Activated CD8-positive, alpha-beta memory T cell treated with anti-CD3 and anti-CD28 coated beads, Interleukin-2, amount 10 ng/mL, durations not matched to agents 7 days and 5 days (primary cell): ENCODE results near the gene PTPRT. TPM values are rescaled to one million over a fixed set of nuclear protein-coding genes. Genes with fewer than 3 reads are reported as not detected.

ENCODE experiments used
- ATAC-seq: fragments of 150-1000 bp; cut with Tn5 transposase; one replicate; pipeline ENCODE4 v1.10.0; 2021; ENCODE audit warnings: moderate library complexity
- CTCF ChIA-PET: fragments of 350-600 bp; sonication (Branson Sonifier 250); formaldehyde crosslinking; loops from one replicate; lab custom pipeline; 2021; ENCODE audit warnings: antibody characterized with exemption; lab: Charles Lee
- DNase-seq: peaks from one replicate; pipeline ENCODE4 v3.0.0-alpha.2; 2020
- H3K27ac Mint-ChIP-seq: one replicate; pipeline ENCODE4 v1.8.0; 2021; ENCODE audit warnings: mild to moderate bottlenecking, mixed read lengths
- H3K27me3 Mint-ChIP-seq: one replicate; pipeline ENCODE4 v1.8.0; 2021; ENCODE audit warnings: mixed read lengths
- H3K36me3 Mint-ChIP-seq: one replicate; pipeline ENCODE4 v1.8.0; 2021; ENCODE audit warnings: mild to moderate bottlenecking, mixed read lengths
- H3K4me1 Mint-ChIP-seq: one replicate; pipeline ENCODE4 v1.8.0; 2021; ENCODE audit warnings: mixed read lengths
- H3K4me3 Mint-ChIP-seq: one replicate; pipeline ENCODE4 v1.8.0; 2021; ENCODE audit warnings: mild to moderate bottlenecking, moderate library complexity, mixed read lengths
- H3K9me3 Mint-ChIP-seq: one replicate; pipeline ENCODE4 v1.8.0; 2022; ENCODE audit warnings: low read depth, mixed read lengths
- total RNA-seq, 2 experiments: library from RNA; stranded (reverse); gene quantifications; one replicate each; pipeline ENCODE4 v1.2.3, GENCODE V29; 2021

Gene PTPRT
- total RNA-seq, 2 experiments from 2014 or later, result not detected

GRCh38 chr20:42336576-42336975 is 853.1 kb downstream of the PTPRT start:
- H3K4me3 Mint-ChIP-seq, result no peak overlapping the region
- no peaks in the 10 kb centered on the region for H3K27me3 Mint-ChIP-seq
- CTCF ChIA-PET, result no interaction called here
- H3K36me3 Mint-ChIP-seq, result no peaks in the 10 kb centered on the region
- H3K27ac Mint-ChIP-seq, result no peak overlapping the region
- no peak for ATAC-seq
- DNase-seq, result no peak
- H3K4me1 Mint-ChIP-seq, result no peaks in the 10 kb centered on the region
- H3K9me3 Mint-ChIP-seq, result peaks cover 8% of the 10 kb centered on the region

GRCh38 chr20:42319252-42320013 is 870.3 kb downstream of the PTPRT start:
- CTCF ChIA-PET, result interaction anchor here (1.4 kb wide), 1 partner anchor 16 kb away, joined by 3 read pairs; no protein-coding TSS in a partner anchor
- Mint-ChIP-seq H3K36me3 (no peaks in the 10 kb centered on the region), H3K4me3 (no peak overlapping the region), H3K9me3 (peaks cover 6% of the 10 kb centered on the region), H3K27ac (no peak overlapping the region), H3K27me3 (no peaks in the 10 kb centered on the region), H3K4me1 (no peaks in the 10 kb centered on the region)
- ATAC-seq (no peak), DNase-seq (no peak)

- no peaks in the 10 kb centered on the region for H3K4me1 Mint-ChIP-seq
- CTCF ChIA-PET, result no interaction called here
- no peak overlapping the region for H3K27ac Mint-ChIP-seq
- no peak for DNase-seq
- H3K27me3 Mint-ChIP-seq, result no peaks in the 10 kb centered on the region
- H3K4me3 Mint-ChIP-seq, result no peak overlapping the region
- H3K9me3 Mint-ChIP-seq, result peaks cover 4% of the 10 kb centered on the region
- no peaks in the 10 kb centered on the region for H3K36me3 Mint-ChIP-seq
- ATAC-seq, result no peak
Observed at GRCh38 chr20:42313704-42314103, 876.0 kb downstream of the PTPRT start.

GRCh38 chr20:42309050-42309449 is 880.7 kb downstream of the PTPRT start:
- CTCF ChIA-PET, result no interaction called here
- no peak for ATAC-seq
- H3K4me1 Mint-ChIP-seq, result no peaks in the 10 kb centered on the region
- H3K36me3 Mint-ChIP-seq, result no peaks in the 10 kb centered on the region
- H3K9me3 Mint-ChIP-seq, result peaks cover 4% of the 10 kb centered on the region
- H3K27ac Mint-ChIP-seq, result no peak overlapping the region
- DNase-seq, result no peak
- H3K27me3 Mint-ChIP-seq, result no peaks in the 10 kb centered on the region
- H3K4me3 Mint-ChIP-seq, result no peak overlapping the region

GRCh38 chr20:42308171-42308570 is 881.5 kb downstream of the PTPRT start:
- ATAC-seq, result no peak
- no peaks in the 10 kb centered on the region for H3K36me3 Mint-ChIP-seq
- no peak overlapping the region for H3K27ac Mint-ChIP-seq
- CTCF ChIA-PET, result no interaction called here
- no peak for DNase-seq
- no peaks in the 10 kb centered on the region for H3K27me3 Mint-ChIP-seq
- H3K4me3 Mint-ChIP-seq, result no peak overlapping the region
- peaks cover 4% of the 10 kb centered on the region for H3K9me3 Mint-ChIP-seq
- H3K4me1 Mint-ChIP-seq, result no peaks in the 10 kb centered on the region

- no peaks in the 10 kb centered on the region for H3K27me3 Mint-ChIP-seq
- DNase-seq, result no peak
- no peak overlapping the region for H3K4me3 Mint-ChIP-seq
- H3K27ac Mint-ChIP-seq, result no peak overlapping the region
- no peaks in the 10 kb centered on the region for H3K4me1 Mint-ChIP-seq
- CTCF ChIA-PET, result no interaction called here
- no peak for ATAC-seq
- peaks cover 9% of the 10 kb centered on the region for H3K9me3 Mint-ChIP-seq
- H3K36me3 Mint-ChIP-seq, result no peaks in the 10 kb centered on the region
Observed at GRCh38 chr20:42295592-42295991, 894.1 kb downstream of the PTPRT start.

GRCh38 chr20:42294976-42295375 is 894.7 kb downstream of the PTPRT start:
- Mint-ChIP-seq H3K4me3 (no peak overlapping the region), H3K36me3 (no peaks in the 10 kb centered on the region), H3K9me3 (peaks cover 9% of the 10 kb centered on the region), H3K4me1 (no peaks in the 10 kb centered on the region), H3K27me3 (no peaks in the 10 kb centered on the region), H3K27ac (no peak overlapping the region)
- ATAC-seq (no peak), DNase-seq (no peak)
- CTCF ChIA-PET, result no interaction called here

- Mint-ChIP-seq H3K9me3 (peaks cover 12% of the 10 kb centered on the region), H3K27ac (no peak overlapping the region), H3K27me3 (no peaks in the 10 kb centered on the region), H3K4me3 (no peak overlapping the region), H3K4me1 (no peaks in the 10 kb centered on the region), H3K36me3 (no peaks in the 10 kb centered on the region)
- DNase-seq (no peak), ATAC-seq (no peak)
- CTCF ChIA-PET, result no interaction called here
Observed at GRCh38 chr20:42281801-42282200, 907.9 kb downstream of the PTPRT start.

GRCh38 chr20:42276718-42277602 is 912.7 kb downstream of the PTPRT start:
- Mint-ChIP-seq H3K27me3 (no peaks in the 10 kb centered on the region), H3K9me3 (peaks cover 12% of the 10 kb centered on the region), H3K27ac (no peak overlapping the region), H3K4me1 (no peaks in the 10 kb centered on the region), H3K4me3 (no peak overlapping the region), H3K36me3 (no peaks in the 10 kb centered on the region)
- DNase-seq (no peak), ATAC-seq (no peak)
- CTCF ChIA-PET, result no interaction called here

GRCh38 chr20:42274986-42275385 is 914.7 kb downstream of the PTPRT start:
- ATAC-seq (no peak), DNase-seq (no peak)
- CTCF ChIA-PET, result no interaction called here
- peaks cover 9% of the 10 kb centered on the region for H3K9me3 Mint-ChIP-seq
- H3K36me3 Mint-ChIP-seq, result no peaks in the 10 kb centered on the region
- no peaks in the 10 kb centered on the region for H3K4me1 Mint-ChIP-seq
- no peak overlapping the region for H3K4me3 Mint-ChIP-seq
- no peak overlapping the region for H3K27ac Mint-ChIP-seq
- H3K27me3 Mint-ChIP-seq, result no peaks in the 10 kb centered on the region

GRCh38 chr20:42272516-42272915 is 917.2 kb downstream of the PTPRT start:
- Mint-ChIP-seq H3K4me3 (no peak overlapping the region), H3K9me3 (peaks cover 9% of the 10 kb centered on the region), H3K27ac (no peak overlapping the region), H3K4me1 (no peaks in the 10 kb centered on the region), H3K27me3 (no peaks in the 10 kb centered on the region), H3K36me3 (no peaks in the 10 kb centered on the region)
- ATAC-seq (no peak), DNase-seq (no peak)
- CTCF ChIA-PET, result no interaction called here

GRCh38 chr20:42270539-42270938 is 919.2 kb downstream of the PTPRT start:
- H3K4me1 Mint-ChIP-seq, result no peaks in the 10 kb centered on the region
- DNase-seq (no peak), ATAC-seq (no peak)
- no peaks in the 10 kb centered on the region for H3K36me3 Mint-ChIP-seq
- no peaks in the 10 kb centered on the region for H3K27me3 Mint-ChIP-seq
- no peak overlapping the region for H3K4me3 Mint-ChIP-seq
- H3K27ac Mint-ChIP-seq, result no peak overlapping the region
- H3K9me3 Mint-ChIP-seq, result peaks cover 3% of the 10 kb centered on the region
- CTCF ChIA-PET, result no interaction called here

- Mint-ChIP-seq H3K4me1 (no peaks in the 10 kb centered on the region), H3K36me3 (no peaks in the 10 kb centered on the region), H3K9me3 (peaks cover 8% of the 10 kb centered on the region), H3K27me3 (no peaks in the 10 kb centered on the region), H3K27ac (no peak overlapping the region), H3K4me3 (no peak overlapping the region)
- DNase-seq (no peak), ATAC-seq (no peak)
- CTCF ChIA-PET, result no interaction called here
Observed at GRCh38 chr20:42267793-42268384, 921.8 kb downstream of the PTPRT start.
